Neural cell (in vitro differentiated cells): ENCODE results near the gene M1AP.

Experiments used
- CTCF ChIP-seq: fragments of 450-650 bp; IDR thresholded peaks from 2 replicates; pipeline ENCODE4 v1.5.1; 2014; ENCODE audit warnings: antibody characterized with exemption, mild to moderate bottlenecking, moderate library complexity; ENCODE audit not compliant: poor library complexity, severe bottlenecking
- EZH2 ChIP-seq: fragments of 200-600, 300-800 bp; shearing (Covaris generic), sonication (generic); IDR thresholded peaks from 2 replicates; pipeline ENCODE4 v1.6.1; 2014; ENCODE audit warnings: antibody characterized with exemption, low read length, borderline replicate concordance, mild to moderate bottlenecking; ENCODE audit not compliant: insufficient read depth, poor library complexity, severe bottlenecking
- MXI1 ChIP-seq: fragments of 450-650 bp; conservative IDR thresholded peaks from 2 replicates; pipeline ENCODE4 v1.6.1; 2014; ENCODE audit warnings: antibody characterized with exemption, mild to moderate bottlenecking; ENCODE audit not compliant: poor library complexity, severe bottlenecking
- POLR2AphosphoS5 ChIP-seq: IDR thresholded peaks from 2 replicates; pipeline ENCODE4 v1.6.1; 2012
- RAD21 ChIP-seq: fragments of 450-650 bp; conservative IDR thresholded peaks from 2 replicates; pipeline ENCODE4 v1.6.1; 2014; ENCODE audit warnings: antibody characterized with exemption, mild to moderate bottlenecking, moderate library complexity
- SMC3 ChIP-seq: fragments of 450-650 bp; conservative IDR thresholded peaks from 2 replicates; pipeline ENCODE4 v1.6.1; 2014; ENCODE audit warnings: antibody characterized with exemption, mild to moderate bottlenecking, moderate library complexity; ENCODE audit not compliant: poor library complexity
- TAF1 ChIP-seq: IDR thresholded peaks from 2 replicates; pipeline ENCODE4 v1.6.1; 2012; ENCODE audit warnings: low read depth

GRCh38 chr2:74597410-74597809 lies 50.7 kb downstream of the M1AP start:
- TF ChIP-seq CTCF (no peak), SMC3 (no peak), EZH2 (no peak), TAF1 (no peak), RAD21 (no peak), MXI1 (no peak), POLR2AphosphoS5 (no peak)
